ENCODE data around the gene RAPGEF1.

The RAPGEF1 gene

GRCh38 chr9:131545003-131545785, 194.7 kb downstream of the RAPGEF1 start, which contains the start of gene PRRT1B:
TSS of gene PRRT1B (plus strand) at chr9:131545523. CDS start at chr9:131545616, 93 bp downstream.
- DNase-seq = no peak

- DNase-seq = no peak
These were observed 196.7 kb downstream of the RAPGEF1 start for GRCh38 chr9:131543141-131543540.

- no peak for DNase-seq
These were observed 200.5 kb downstream of the RAPGEF1 start for GRCh38 chr9:131539223-131539923.

- no peak for DNase-seq
These were observed 201.9 kb downstream of the RAPGEF1 start for GRCh38 chr9:131537946-131538345.

GRCh38 chr9:131534721-131535237, 205.1 kb downstream of the RAPGEF1 start:
- no peak for DNase-seq

- DNase-seq = peak; percentile 5 to 88 (median 64)
These were observed 208.7 kb downstream of the RAPGEF1 start, which contains the start of gene UCK1 for GRCh38 chr9:131530920-131531832. TSS of gene UCK1 (minus strand) at chr9:131531263. CDS start at chr9:131531174, 89 bp downstream.

- DNase-seq = peak in 6 of 51 donors; percentile 6 to 25 (median 14)
These were observed 209.3 kb downstream of the RAPGEF1 start for GRCh38 chr9:131530546-131530919.

- DNase-seq = no peak
These were observed 210.0 kb downstream of the RAPGEF1 start for GRCh38 chr9:131529597-131530545.

GRCh38 chr9:131528886-131529505, 210.9 kb downstream of the RAPGEF1 start:
- no peak for DNase-seq

GRCh38 chr9:131528186-131528585, 211.7 kb downstream of the RAPGEF1 start:
- peak in 1 of 51 donors; percentile 8 for DNase-seq
